Amniotic stem cell (primary cell): ENCODE results near the gene YAF2.
"Not testable (repeated sequence)": the region's sequence is repeated elsewhere in the genome, so short reads cannot be mapped to it uniquely, and the experiment has no call there.

ENCODE experiments used
- DNase-seq: peaks from one replicate; lab custom pipeline; 2025; lab: John Stamatoyannopoulos, UW

YAF2 gene

DNA sequence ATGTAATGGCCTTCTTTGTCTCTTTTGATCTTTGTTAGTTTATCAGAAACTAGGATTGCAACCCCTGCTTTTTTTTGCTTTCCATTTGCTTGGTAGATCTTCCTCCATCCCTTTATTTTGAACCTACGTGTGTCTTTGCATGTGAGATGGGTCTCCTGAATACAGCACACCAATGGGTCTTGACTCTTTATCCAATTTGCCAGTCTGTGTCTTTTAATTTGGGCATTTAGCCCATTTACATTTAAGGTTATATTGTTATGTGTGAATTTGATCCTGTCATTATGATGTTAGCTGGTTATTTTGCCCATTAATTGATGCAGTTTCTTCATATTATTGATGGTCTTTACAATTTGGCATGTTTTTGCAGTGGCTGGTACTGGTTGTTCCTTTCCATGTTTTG is 14.6 kb upstream of the YAF2 start:
- DNase-seq, result not testable (repeated sequence)

DNA sequence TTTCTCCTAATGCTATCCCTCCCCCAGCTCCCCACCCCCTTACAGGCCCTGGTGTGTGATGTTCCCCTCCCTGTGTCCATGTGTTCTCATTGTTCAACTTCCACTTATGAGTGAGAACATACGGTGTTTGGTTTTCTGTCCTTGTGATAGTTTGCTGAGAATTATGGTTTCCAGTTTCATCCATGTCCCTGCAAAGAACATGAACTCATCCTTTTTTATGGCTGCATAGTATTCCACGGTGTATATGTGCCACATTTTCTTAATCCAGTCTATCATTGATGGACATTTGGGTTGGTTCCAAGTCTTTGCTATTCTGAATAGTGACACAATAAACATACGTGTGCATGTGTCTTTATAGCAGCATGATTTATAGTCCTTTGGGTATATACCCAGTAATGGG is 11.0 kb upstream of the YAF2 start:
- DNase-seq, result not testable (repeated sequence)

DNA sequence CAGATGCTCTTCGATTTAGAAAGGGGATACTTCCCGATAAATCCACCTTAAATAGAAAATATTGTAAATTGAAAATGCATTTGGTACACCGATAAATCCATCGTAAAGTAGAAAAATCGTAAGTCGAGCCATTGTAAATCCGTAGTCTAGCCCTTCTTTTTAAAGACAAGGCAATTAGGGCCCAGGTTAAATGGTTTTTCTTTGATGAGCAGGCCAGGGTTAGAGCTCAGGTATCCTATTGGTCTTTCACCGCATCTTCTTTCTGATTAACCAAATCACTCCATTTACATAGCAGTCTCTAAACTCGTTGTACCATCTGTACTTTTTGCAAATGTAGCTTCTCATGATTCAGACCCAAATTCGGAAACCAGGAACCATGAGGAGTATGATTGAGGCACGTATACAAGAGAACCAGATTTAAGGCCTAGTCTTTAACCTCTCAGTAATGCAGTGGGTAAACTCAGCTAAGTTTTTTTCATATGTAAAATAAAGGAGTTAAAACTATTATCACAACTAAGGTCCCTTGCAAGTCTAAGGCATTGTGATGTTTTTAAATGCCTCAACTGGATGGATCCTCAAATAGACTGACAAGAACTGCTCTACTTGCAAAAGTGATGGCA is 2.2 kb upstream of the YAF2 start:
- no peak for DNase-seq

DNA sequence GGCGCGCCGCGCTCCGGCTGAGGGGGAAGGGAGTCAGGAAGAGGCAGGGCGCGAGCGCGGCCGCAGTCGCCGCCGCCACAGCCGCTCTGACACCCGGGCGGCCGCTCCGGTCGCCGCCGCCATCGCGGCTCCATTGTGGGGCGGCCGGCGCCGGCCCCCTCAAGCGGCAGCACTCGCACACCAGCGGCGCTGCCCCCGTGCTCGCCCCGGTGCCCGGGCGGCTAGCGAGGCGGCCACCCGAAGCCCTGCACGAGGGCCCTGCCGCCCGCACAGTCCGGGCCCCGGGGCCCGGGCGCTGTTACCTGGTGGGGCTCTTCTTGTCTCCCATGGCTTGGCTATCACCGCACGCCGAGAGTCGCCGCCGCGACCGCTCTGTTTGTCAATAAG is 202 bp downstream of the YAF2 start:
- no peak for DNase-seq

DNA sequence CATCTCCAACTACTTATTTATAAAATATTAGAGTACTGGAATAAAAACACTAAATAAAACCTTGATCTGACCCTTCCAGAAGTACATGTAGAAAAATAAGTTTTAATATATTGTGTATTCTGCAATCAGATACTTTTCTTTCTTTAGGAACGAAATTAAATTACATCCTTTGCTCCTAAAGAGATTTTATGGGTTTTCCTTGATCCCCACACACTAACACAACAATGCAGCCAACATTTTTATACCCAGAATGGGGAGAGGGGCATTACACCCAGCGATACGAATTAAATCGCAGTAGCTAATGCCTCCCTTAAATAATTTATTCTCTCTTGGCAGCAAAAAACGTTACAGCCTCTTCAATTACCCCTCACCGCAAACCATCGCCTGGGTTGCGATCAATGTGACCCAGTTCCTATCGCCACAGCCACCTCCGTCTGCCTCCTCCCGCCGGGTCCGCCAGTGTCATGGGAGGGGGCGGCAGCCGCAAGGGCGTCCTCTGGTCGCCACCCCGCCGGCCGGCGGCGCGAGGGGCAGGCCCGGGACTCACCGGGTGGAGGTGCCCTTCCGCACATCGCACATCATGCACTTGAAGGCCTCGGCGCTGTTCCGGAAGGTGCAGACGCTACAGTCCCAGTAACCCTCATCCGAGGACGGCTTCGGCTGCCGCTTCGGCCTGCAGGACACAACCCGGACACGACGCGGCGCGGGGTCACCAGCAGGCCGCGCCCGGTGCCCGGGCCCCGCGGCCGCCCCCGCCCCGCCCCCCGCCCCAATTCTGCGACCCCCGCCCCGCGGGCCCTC is 796 bp downstream of the YAF2 start:
- peak; percentile 60 for DNase-seq

DNA sequence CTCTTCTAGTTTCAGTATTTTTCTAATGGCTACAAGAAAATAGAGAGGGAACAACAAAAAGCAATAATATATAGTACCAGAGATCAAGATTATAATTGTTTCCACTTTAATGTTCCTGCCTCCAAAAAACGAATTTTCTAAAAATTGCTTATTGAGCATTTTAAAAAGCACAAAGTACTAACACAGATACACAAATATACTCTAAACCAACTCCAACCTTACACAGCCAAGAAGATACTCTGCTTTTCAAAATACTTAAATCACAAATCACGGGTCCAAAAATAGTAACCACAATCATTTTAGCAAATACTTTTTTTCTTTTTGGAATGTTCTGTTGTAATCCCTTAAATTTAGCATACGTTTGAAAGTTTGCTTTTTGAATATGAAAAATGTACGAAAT is 2.0 kb downstream of the YAF2 start:
- DNase-seq, result no peak

DNA sequence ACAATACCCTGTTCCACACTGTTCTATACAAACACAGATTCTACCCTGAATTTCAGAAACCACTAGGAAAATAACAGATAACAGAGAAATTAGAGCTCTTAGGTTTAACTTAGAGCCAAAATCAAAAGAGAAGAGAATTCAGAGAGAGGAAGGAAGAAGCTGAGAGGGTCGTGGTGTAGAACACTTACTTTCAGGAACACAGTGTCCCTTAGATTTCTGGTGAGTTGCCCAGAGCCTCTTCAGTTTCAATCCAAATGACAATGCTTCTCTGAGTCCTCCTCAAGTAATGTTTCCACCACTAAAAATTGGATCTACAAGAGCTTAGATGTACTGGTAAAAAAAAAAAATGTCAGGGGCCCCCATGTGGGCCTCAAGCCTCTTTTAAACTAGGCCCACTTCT is 2.6 kb downstream of the YAF2 start:
- no peak for DNase-seq

DNA sequence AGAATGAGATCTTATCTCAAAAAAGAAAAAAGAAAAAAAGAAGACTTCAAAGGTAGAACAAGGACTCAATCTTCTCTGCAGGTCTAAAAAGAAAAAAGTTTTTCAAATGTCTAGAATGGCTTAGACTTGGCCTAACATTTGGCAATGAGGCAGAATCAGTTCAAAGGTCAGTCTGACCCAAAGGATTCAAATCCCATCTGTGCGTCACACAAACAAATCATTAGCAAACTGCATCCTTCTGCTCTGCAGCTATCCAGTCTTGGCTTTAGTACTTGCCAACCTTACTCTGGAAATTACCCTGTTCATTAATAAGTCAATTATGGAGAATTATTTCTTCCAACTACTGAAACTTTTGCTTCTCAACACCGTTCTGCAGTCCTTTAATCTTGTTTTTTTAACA is 3.1 kb downstream of the YAF2 start:
- no peak for DNase-seq

DNA sequence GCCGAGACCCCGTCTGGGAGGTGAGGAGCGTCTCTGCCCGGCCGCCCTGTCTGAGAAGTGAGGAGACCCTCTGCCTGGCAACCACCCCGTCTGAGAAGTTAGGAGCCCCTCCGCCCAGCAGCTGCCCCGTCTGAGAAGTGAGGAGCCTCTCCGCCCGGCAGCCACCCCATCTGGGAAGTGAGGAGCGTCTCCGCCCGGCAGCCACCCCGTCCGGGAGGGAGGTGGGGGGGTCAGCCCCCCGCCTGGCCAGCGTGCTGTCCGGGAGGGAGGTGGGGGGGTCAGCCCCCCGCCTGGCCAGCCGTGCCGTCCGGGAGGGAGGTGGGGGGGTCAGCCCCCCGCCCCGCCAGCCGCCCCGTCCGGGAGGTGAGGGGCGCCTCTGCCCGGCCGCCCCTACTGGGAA is 10.5 kb downstream of the YAF2 start:
- not testable (repeated sequence) for DNase-seq

DNA sequence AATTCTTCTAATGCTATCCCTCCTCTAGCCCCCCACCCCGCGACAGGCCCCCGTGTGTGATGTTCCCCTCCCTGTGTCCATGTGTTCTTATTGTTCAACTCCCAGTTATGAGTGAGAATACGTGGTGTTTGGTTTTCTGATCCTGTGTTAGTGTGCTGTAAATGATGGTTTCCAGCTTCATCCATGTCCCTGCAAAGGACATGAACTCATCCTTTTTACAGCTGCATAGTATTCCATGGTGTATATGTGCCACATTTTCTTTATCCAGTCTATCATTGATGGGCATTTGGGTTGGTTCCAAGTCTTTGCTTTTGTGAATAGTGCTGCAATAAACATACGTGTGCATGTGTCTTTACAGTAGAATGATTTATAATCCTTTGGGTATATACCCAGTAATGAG is 13.5 kb downstream of the YAF2 start:
- DNase-seq, result not testable (repeated sequence)

DNA sequence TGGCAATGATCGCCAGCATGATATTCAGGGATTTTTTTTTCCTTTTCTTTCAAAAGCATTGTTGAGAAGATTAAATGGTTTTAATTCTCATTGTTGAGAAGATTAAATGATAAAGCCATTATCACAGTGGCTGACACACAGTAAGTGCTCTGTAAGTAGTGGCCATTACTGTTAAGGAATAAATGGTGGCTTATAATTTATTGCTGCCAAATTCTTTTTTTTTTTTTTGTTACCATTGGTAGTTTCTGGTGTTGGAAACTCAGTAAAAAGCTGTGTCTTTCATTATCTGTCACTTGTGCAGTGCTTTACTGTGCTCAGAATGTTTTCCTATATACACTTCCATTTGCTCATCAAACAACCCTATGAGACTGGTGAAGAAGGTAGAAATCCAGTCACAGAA is 15.3 kb downstream of the YAF2 start:
- no peak for DNase-seq

DNA sequence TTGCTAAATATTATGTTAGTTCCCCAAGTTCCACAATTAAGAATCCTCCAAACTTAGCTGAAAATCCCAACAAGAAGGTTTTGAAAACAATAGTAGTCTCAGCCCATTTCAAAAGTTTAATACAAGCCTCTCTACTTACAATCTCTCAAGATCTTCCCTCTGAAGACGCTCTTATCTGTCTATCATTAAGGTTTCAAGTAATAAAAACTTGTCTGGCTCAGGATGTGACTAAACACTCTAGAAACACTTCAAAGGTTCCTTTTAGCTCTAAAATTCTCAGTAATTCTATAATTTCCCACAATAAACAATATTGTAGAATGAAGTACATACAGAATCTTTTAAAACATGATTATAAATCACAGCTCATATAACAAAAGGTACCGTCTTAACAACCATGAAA is 16.3 kb downstream of the YAF2 start:
- no peak for DNase-seq

DNA sequence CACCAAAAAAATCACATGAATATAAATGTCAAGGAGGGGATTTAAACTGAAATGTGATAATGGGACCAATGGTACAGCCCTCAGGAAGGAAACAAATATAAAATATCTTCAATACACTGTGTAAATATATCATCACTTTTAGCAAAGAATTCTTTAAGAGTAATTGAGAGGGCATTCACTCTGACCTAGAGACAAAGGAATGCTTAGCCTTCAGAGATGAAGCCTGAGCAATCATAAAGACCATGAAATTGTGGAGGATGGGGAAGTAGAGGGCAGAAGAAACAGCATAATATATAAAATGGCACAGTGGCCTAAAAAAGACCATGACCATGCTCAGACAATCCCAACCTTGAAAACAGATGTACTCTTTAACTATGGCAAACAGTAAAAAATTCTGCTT is 20.4 kb downstream of the YAF2 start:
- peak; percentile 8 for DNase-seq

DNA sequence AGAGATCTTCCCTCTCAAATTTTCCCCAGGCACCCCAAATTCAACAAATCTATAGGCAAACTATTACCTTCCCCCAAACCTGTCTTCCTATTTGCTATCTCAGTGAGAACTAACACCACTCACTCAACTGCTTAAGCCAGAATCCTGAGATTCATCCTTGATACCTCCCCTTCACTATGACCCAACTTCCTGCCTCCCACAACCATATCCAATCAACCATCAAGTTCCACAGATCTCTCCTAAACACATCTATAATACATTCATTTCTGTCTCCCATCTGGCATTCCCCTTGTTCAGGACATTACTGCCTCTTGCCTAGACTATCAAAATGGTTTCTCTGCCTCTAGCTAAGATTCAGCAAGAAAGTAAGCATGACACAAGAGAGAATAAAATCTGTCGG is 21.3 kb downstream of the YAF2 start:
- DNase-seq, result no peak

DNA sequence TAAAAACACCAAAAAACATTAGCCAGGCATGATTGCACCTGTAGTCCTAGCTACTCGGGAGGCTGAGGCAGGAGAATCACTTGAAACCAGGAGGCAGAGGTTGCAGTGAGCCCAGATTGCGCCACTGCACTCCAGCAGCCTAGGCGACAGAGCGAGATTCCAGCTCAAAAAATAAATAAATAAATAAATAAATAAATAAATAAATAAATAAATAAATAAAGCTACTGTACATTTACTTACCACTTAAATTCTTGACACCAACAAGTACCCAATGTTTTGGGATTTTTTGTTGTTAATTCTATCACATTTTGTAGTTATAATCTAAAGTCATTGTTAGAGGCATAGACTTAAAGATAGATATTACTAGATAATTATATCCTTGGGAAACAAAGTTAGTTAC is 22.3 kb downstream of the YAF2 start:
- not testable (repeated sequence) for DNase-seq

DNA sequence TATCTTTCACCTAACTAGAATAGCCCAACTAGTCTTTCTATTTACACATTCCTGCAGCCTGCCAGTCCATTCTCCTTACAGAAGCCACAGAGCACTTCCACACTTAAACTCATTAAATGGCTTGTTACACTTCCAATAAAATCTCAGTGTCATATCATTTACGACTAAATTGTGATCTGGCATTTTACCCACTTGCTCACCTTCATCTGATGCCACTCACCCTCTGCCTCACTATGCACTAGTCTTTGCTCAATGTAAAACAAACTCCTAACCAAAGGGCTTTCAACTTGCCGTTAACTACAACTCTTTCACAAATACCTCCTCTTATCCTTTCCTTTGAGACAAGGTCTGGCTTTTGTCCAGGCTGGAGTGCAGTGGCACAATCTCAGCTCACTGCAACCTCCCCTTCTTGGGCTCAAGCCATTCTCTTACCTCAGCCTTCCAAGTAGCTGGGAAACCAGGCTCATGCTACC is 24.1 kb downstream of the YAF2 start:
- no peak for DNase-seq

DNA sequence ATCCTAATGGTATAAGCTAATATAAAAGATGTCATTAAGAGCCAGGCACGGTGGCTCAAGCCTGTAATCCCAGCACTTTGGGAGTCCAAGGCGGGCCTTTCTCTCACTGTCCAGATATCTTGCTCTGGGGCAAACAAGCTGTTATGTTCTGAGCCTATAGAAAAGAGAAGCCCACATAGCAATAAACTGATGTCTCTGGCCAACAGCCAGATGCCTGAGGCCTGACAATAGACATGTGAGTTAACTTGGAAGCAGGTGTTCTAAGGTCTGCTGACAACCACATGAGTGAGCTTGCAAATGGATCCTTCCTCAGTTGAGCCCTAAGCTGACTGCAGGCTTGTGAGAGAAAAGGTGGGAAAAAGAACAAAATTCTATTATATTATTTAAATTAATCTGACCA is 25.0 kb downstream of the YAF2 start:
- DNase-seq, result no peak

DNA sequence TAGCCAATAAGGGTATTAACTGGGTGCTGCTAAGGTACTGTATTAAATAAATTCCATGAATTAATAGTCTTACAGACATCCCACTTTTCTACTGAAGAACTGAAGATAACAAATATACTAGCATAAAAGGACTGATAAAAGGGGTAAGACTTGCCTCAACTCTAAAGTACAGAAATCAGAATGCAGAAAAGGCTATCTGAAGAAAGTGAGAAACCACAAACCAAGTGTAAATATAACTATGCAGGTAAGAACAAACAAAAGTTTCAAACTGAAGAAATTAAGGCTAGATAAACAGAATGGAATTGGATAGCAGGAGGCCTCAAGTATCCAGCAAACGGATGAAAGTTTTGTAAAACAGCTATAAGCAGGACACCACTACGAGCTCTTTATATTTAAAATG is 29.5 kb downstream of the YAF2 start:
- no peak for DNase-seq

DNA sequence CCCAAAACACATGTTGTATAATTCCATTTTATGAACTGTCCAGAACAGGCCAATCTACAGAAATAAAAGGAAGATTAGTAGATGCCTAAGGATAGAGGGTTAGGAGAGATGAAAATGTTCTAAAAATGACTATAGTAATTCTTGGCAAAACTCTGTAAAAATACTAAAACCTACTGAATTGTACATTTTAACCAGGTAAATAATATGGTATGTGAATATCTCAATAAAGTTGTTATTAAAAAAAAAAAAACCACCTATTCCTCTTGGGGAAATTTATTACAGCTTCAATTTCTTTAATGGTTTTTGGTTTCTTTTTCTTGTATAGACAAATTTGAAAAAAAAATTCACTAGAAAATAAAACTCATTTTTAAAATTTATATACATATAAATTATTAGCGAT is 33.2 kb downstream of the YAF2 start:
- no peak for DNase-seq

DNA sequence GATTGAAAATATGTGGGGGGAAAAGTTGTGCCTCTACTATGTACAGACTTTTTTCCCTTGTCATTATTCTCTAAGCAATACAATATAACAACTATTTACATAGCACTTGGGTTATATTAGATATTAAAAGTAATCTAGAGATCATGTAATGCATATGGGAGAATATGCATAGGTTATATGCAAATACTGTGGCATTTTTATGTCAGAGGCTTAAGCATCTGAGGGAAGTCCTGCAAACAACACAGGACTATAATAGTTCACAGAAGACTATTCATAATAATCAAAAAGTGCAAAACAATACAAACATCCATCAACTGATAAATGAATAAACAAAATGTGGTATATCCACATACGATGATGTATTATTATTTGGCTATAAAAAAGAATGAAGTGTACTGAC is 33.7 kb downstream of the YAF2 start:
- no peak for DNase-seq

DNA sequence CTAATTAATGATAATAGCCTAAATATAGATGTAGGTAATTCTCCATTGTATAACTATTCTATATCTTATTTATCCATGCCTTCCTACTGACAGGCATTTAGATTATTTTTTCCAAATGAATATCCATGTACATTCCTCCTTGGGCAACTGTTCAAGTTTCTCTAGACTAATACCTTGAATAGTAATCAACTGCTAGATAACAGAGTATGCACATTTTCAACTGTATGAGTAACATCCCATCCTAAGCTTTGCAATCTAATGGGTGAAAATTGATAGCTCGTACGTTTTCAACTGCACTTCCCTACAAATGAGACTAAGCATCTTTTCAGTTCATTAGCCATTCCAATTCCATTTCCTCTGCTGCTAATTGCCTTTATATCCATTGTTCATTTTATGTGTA is 37.0 kb downstream of the YAF2 start:
- no peak for DNase-seq

DNA sequence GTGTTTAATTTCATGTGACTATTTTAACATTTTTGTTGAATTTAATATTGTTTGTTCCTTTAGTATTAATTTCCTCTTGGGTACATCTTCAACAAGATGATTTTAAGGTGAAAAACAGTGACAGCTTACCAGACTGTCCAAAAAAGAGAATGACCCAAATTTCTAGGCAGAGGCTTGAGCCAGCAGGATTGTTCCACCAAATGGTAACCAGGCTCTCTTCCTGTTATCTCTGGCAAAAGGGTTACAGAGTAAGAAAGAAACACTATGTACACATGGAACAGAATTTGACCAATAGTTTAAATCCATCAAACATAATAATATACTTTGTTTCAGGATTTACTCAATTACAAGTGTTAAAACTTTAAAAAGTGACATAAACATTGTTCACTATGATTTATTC is 39.0 kb downstream of the YAF2 start:
- DNase-seq, result no peak

DNA sequence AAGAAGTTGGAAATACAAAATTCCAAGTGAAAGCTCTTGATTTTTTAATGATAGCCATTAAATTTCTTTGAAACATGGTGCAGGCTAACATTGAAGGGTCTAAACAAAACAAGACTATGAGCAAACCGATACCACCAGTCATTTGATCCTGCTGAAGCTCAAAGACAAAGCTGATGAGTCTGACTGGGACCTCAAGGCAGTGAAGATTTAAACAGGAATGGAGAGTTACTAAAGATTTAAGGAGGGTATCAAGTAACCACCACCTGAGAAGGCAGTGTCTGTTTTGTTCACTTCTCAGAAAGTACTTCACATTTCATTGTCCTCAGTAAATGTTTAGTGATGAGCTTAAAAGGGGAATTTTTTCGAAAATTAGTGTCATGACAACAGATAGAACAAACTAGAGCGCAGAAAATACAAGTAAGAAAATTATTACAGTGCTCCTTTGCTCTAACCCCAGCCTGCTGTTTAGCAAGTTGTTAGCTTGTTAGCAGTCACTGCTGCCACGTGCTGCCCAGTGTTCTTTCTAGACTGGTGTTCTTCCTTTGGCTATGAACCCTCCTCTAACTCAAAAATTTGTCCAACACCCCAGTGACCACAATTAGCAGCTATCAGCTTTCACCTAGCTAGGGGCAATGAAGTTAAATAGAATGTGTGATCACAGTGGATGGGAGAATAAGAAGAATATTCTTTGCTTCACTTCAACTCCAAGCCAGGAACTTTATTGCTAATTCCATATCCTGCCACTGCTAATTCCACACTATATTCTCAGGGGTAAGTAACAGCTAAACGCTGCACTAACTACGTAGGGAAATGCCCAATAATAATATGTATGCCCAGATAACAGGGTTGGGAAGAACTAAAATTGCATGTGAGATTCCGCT is 41.1 kb downstream of the YAF2 start:
- DNase-seq, result no peak
